ENCODE results near the gene SMURF2. TPM values are rescaled to one million over a fixed set of nuclear protein-coding genes. Genes with fewer than 3 reads are reported as not detected.

The SMURF2 gene
- total and polyA plus RNA-seq, 2 of the 4 experiments (the other 2 are of a cell fraction), result 131 to 774 TPM

GRCh38 chr17:64509179-64509578 lies 152.9 kb downstream of the SMURF2 start:
- Histone ChIP-seq H2AFZ (replicated peaks; ENCODE audit: low read length, poor library complexity) (no peak overlapping the region), H2BK20ac (ENCODE audit: low read depth, low read length) (no peak overlapping the region), H4K5ac (ENCODE audit: low read depth, low read length) (no peak overlapping the region), H2BK120ac (ENCODE audit: low read depth, low read length) (no peak overlapping the region), H3K56ac (ENCODE audit: extremely low read depth, insufficient read depth, low read length) (no peak overlapping the region), H2BK15ac (ENCODE audit: low read depth, low read length) (no peak overlapping the region), H3K79me1 (ENCODE audit: low read depth in 1 of 2, low read length in 2 of 2) (peaks cover 18 to 44% of the 10 kb centered on the region in 2 experiments), H4K91ac (ENCODE audit: insufficient read depth, low read depth, low read length) (no peak overlapping the region), H3K27me3 (ENCODE audit: control insufficient read depth, insufficient read depth, low read length) (no peaks in the 10 kb centered on the region), H3K9me3 (ENCODE audit: control insufficient read depth, insufficient read depth, low read length) (no peaks in the 10 kb centered on the region), H3K9ac (ENCODE audit: low read depth, low read length) (no peak overlapping the region), H3K9me1 (ENCODE audit: insufficient read depth, low read length) (peaks cover 4% of the 10 kb centered on the region; the same call in 1 of the 2 replicates), H3K4me1 (ENCODE audit: control insufficient read depth, insufficient read depth, low read length) (no peaks in the 10 kb centered on the region), H2BK5ac (ENCODE audit: low read depth, low read length, poor library complexity, severe bottlenecking) (no peak overlapping the region), H4K20me1 (ENCODE audit: insufficient read depth, low read length) (peaks cover 43% of the 10 kb centered on the region), H3K4me2 (ENCODE audit: low read depth, low read length) (no peak overlapping the region), H3K36me3 (ENCODE audit: control insufficient read depth, insufficient read depth, low read length) (peaks cover 22% of the 10 kb centered on the region), H3K23ac (ENCODE audit: low read depth, low read length) (peak overlapping the region; percentile 72; the same call in 1 of the 2 replicates), H3K4ac (ENCODE audit: low read depth, low read length) (no peak overlapping the region), H4K8ac (ENCODE audit: low read depth in 2 of 2, low read length in 2 of 2) (no peak overlapping the region), H3K4me3 (ENCODE audit: insufficient read depth, low read depth, low read length) (no peak overlapping the region), H3K14ac (replicated peaks; ENCODE audit: low read depth, low read length) (no peak overlapping the region), H2AK9ac (replicated peaks; ENCODE audit: low read depth, low read length, poor library complexity) (no peak overlapping the region), H3K18ac (ENCODE audit: low read depth, low read length) (no peak overlapping the region), H2AK5ac (ENCODE audit: low read depth, low read length) (no peak overlapping the region), H3K27ac (ENCODE audit: insufficient read depth, low read length) (no peak overlapping the region)
- intact Hi-C loops (cut with micrococcal nuclease), result no loop called here
- BruUV-seq (replicated peaks), result no TSS peak
- TF ChIP-seq NFE2L2 (IDR thresholded peaks at IDR 0.05; ENCODE audit: low read depth, low read length), result no peak
- no peak for TF ChIP-seq CHD1 (IDR thresholded peaks at IDR 0.05; ENCODE audit: low read depth, low read length)
- no peak for TF ChIP-seq POLR2A (IDR thresholded peaks at IDR 0.05; ENCODE audit: low read depth, low read length)
- TF ChIP-seq ELK1 (IDR thresholded peaks at IDR 0.05; ENCODE audit: borderline replicate concordance, low read depth, low read length), result no peak
- no peak for TF ChIP-seq RCOR1 (IDR thresholded peaks at IDR 0.05; ENCODE audit: insufficient replicate concordance, low read length)
- TF ChIP-seq RAD21 (IDR thresholded peaks at IDR 0.05; ENCODE audit: low read length), result no peak
- no peak for TF ChIP-seq FOS (IDR thresholded peaks at IDR 0.05; ENCODE audit: low read depth, low read length)
- no peak for TF ChIP-seq RFX5 (IDR thresholded peaks at IDR 0.05; ENCODE audit: low read depth, low read length)
- TF ChIP-seq USF2 (IDR thresholded peaks at IDR 0.05; ENCODE audit: low read depth, low read length), result no peak
- no peak for TF ChIP-seq MXI1 (IDR thresholded peaks at IDR 0.05; ENCODE audit: borderline replicate concordance, low read depth, low read length)
- TF ChIP-seq CTCF (conservative IDR thresholded peaks at IDR 0.05; ENCODE audit: low read depth, low read length), result no peak
- TF ChIP-seq MAFK (IDR thresholded peaks at IDR 0.05; ENCODE audit: low read depth, low read length), result no peak
- TF ChIP-seq CEBPB (IDR thresholded peaks at IDR 0.05; ENCODE audit: low read depth, low read length), result no peak
- no peak for TF ChIP-seq SMC3 (IDR thresholded peaks at IDR 0.05; ENCODE audit: low read depth, low read length)
- no peak for TF ChIP-seq BHLHE40 (IDR thresholded peaks at IDR 0.05; ENCODE audit: low read depth, low read length)
- TF ChIP-seq MAZ (IDR thresholded peaks at IDR 0.05; ENCODE audit: borderline replicate concordance, low read depth, low read length), result no peak
- WGBS, 2 experiments (ENCODE audit: extremely low coverage in 2 of 2, insufficient read length in 1 of 2), result 98% methylated on average over 5 of the region's 6 CpGs; no CpG with 5 or more reads in 1 of the 2 experiments
- ChIA-PET CTCF (interaction anchor here (0.6 kb wide), 1 partner anchor 39 kb away, joined by 3 read pairs; no protein-coding TSS in a partner anchor), POLR2A (ENCODE audit: unreplicated experiment) (no interaction called here)
- in situ Hi-C loops (cut with MboI; ENCODE audit: low sequenced_read_pairs), result no loop called here
- dilution Hi-C loops (cut with HindIII; ENCODE audit: low sequenced_read_pairs, unreplicated experiment), result no loop called here
- DNase-seq (no peak), ATAC-seq (ENCODE audit: low read depth) (no peak)

Measured in IMR-90 (cell line).